Hepatocyte (in vitro differentiated cells): ENCODE measurements around the gene FOSL1. TPM values are rescaled to one million over a fixed set of nuclear protein-coding genes. Genes with fewer than 3 reads are reported as not detected.

Source experiments
- DNase-seq: peaks from one replicate; pipeline ENCODE4 v3.0.0-alpha.2; 2016; ENCODE audit warnings: low spot score
- H2AFZ ChIP-seq: fragments of 200-600 bp; sonication (generic); 2 replicates; pipeline ENCODE4 v1.6.0; 2016; ENCODE audit warnings: antibody characterized with exemption, mild to moderate bottlenecking
- H3K27ac ChIP-seq: fragments of 200-600 bp; sonication (generic); 2 replicates; pipeline ENCODE4 v1.5.1; 2016; ENCODE audit warnings: mild to moderate bottlenecking
- H3K27me3 ChIP-seq: fragments of 200-600 bp; sonication (generic); 2 replicates; pipeline ENCODE4 v1.6.1; 2016
- H3K36me3 ChIP-seq: fragments of 200-600 bp; sonication (generic); replicated peaks from 2 replicates; pipeline ENCODE4 v1.5.1; 2016; ENCODE audit warnings: low read depth; ENCODE audit not compliant: insufficient read depth
- H3K4me1 ChIP-seq: fragments of 200-600 bp; sonication (generic); 2 replicates; pipeline ENCODE4 v1.5.1; 2016; ENCODE audit warnings: mild to moderate bottlenecking, moderate library complexity; ENCODE audit not compliant: insufficient read depth
- H3K4me2 ChIP-seq: fragments of 200-600 bp; sonication (generic); 2 replicates; pipeline ENCODE4 v1.6.0; 2016
- H3K4me3 ChIP-seq: fragments of 200-600 bp; sonication (generic); 2 replicates; pipeline ENCODE4 v1.5.1; 2016; ENCODE audit warnings: mild to moderate bottlenecking
- H3K79me2 ChIP-seq: fragments of 200-600 bp; sonication (generic); 2 replicates; pipeline ENCODE4 v1.6.0; 2017; ENCODE audit warnings: mild to moderate bottlenecking
- H3K9me2 ChIP-seq: fragments of 200-600 bp; sonication (generic); replicated peaks from 2 replicates; pipeline ENCODE4 v1.6.0; 2017; ENCODE audit warnings: mild to moderate bottlenecking; ENCODE audit not compliant: insufficient read depth
- H3K9me3 ChIP-seq: fragments of 200-600 bp; sonication (generic); 2 replicates; pipeline ENCODE4 v1.5.1; 2016; ENCODE audit warnings: low read depth, mild to moderate bottlenecking
- H4K20me1 ChIP-seq: fragments of 200-600 bp; sonication (generic); 2 replicates; pipeline ENCODE4 v1.6.0; 2016; ENCODE audit warnings: mild to moderate bottlenecking; ENCODE audit not compliant: insufficient read depth, poor library complexity, severe bottlenecking
- CTCF ChIP-seq: fragments of 200-600 bp; sonication (generic); IDR thresholded peaks from 2 replicates; pipeline ENCODE4 v1.5.1; 2016; ENCODE audit warnings: antibody characterized with exemption, mild to moderate bottlenecking; ENCODE audit not compliant: poor library complexity
- EZH2 ChIP-seq: fragments of 200-600 bp; sonication (generic); IDR thresholded peaks from 2 replicates; pipeline ENCODE4 v1.6.1; 2016; ENCODE audit warnings: antibody characterized with exemption, mild to moderate bottlenecking, borderline replicate concordance
- EZH2phosphoT487 ChIP-seq: fragments of 200-600 bp; sonication (generic); IDR thresholded peaks from one replicate; pipeline ENCODE4 v1.6.1; 2018; ENCODE audit warnings: antibody characterized with exemption, mild to moderate bottlenecking, low read depth, moderate library complexity; ENCODE audit not compliant: unreplicated experiment, severe bottlenecking
- WGBS: methylation state at CpG from one replicate; pipeline ENCODE4 v1.1.6; 2016; ENCODE audit warnings: low lambda C conversion rate; ENCODE audit errors: missing lambda C conversion rate; 5-methylcytosine and 5-hydroxymethylcytosine counted together
- polyA plus RNA-seq: library from polyadenylated mRNA; unstranded; fragments of >200 nt; fragmentation: Nextera tagmentation; extraction: Ambion mirVana; gene quantifications from 2 replicates; pipeline ENCODE4 v1.2.1, GENCODE V29; 2016
- total RNA-seq: library from RNA; depleted of rRNA; stranded (reverse); fragments of >200 nt; gene quantifications from 2 replicates; pipeline ENCODE4 v1.2.3, GENCODE V29; 2014

The FOSL1 gene
- total and polyA plus RNA-seq, 2 experiments from 2014 or later = 4.5 to 16.5 TPM

GRCh38 chr11:65899356-65900124, 648 bp downstream of the FOSL1 start:
- 7% methylated on average over 58 of the region's 78 CpGs for WGBS
- DNase-seq = peak; percentile 84
- no peaks in the 10 kb centered on the region for H3K36me3 ChIP-seq
- TF ChIP-seq EZH2phosphoT487 (no peak), CTCF (no peak), EZH2 (no peak)
- no peaks in the 10 kb centered on the region for H3K79me2 ChIP-seq
- no peaks in the 10 kb centered on the region for H4K20me1 ChIP-seq
- no peaks in the 10 kb centered on the region for H3K9me2 ChIP-seq
- peaks cover 25% of the 10 kb centered on the region for H3K27me3 ChIP-seq
- H3K4me3 ChIP-seq = peak overlapping the region; percentile 53
- peak overlapping the region; percentile 93 for H3K4me2 ChIP-seq
- H2AFZ ChIP-seq = peak overlapping the region; percentile 63
- H3K9me3 ChIP-seq = no peaks in the 10 kb centered on the region
- peak overlapping the region; percentile 71 for H3K27ac ChIP-seq
- H3K4me1 ChIP-seq = peaks cover 15% of the 10 kb centered on the region

- peaks cover 25% of the 10 kb centered on the region for H3K27me3 ChIP-seq
- no peaks in the 10 kb centered on the region for H3K9me3 ChIP-seq
- H3K27ac ChIP-seq = no peak overlapping the region
- peaks cover 15% of the 10 kb centered on the region for H3K4me1 ChIP-seq
- H3K4me2 ChIP-seq = peak overlapping the region; percentile 93
- WGBS = 31% methylated on average over 26 of the region's 28 CpGs
- no peak overlapping the region for H3K4me3 ChIP-seq
- TF ChIP-seq EZH2 = no peak
- no peak for TF ChIP-seq EZH2phosphoT487
- no peak for TF ChIP-seq CTCF
- no peaks in the 10 kb centered on the region for H3K36me3 ChIP-seq
- H3K9me2 ChIP-seq = no peaks in the 10 kb centered on the region
- H4K20me1 ChIP-seq = no peaks in the 10 kb centered on the region
- peak overlapping the region; percentile 63 for H2AFZ ChIP-seq
- DNase-seq = no peak
- no peaks in the 10 kb centered on the region for H3K79me2 ChIP-seq
Measured at GRCh38 chr11:65898656-65899355, 1.4 kb downstream of the FOSL1 start.

DNA sequence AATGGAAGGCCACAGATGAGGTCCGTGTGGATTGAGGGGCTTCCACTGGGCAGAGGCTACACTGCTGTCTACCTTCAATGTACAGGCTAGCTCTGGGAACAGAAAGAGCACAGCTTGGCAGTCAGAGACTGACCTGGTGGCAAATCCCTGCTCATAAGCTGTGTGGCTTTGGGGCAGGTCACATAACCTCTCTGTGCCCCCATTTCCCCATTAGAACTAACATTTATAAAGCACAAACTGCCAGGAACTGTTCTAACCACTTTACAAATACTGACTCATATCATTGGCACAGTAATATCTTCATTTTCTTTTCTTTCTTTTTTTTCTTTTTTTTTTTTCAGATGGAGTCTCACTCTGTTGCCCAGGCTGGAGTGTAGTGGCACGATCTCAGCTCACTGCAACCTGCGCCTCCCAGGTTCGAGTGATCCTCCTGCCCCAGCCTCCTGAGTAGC, 3.1 kb downstream of the FOSL1 start:
- Histone ChIP-seq H3K9me2 (no peaks in the 10 kb centered on the region), H3K27ac (no peak overlapping the region), H3K27me3 (peaks cover 25% of the 10 kb centered on the region), H3K4me2 (no peak overlapping the region), H3K36me3 (no peaks in the 10 kb centered on the region), H3K9me3 (no peaks in the 10 kb centered on the region), H3K4me1 (peaks cover 14% of the 10 kb centered on the region), H3K79me2 (peaks cover 3% of the 10 kb centered on the region), H4K20me1 (no peaks in the 10 kb centered on the region), H2AFZ (no peak overlapping the region), H3K4me3 (no peak overlapping the region)
- DNase-seq = no peak
- TF ChIP-seq CTCF (no peak), EZH2 (no peak), EZH2phosphoT487 (no peak)
- 92% methylated on average over 4 of the region's 4 CpGs for WGBS
